ENCODE data around the gene PCDHGC3. TPM values are rescaled to one million over a fixed set of nuclear protein-coding genes. Genes with fewer than 3 reads are reported as not detected.

Gene PCDHGC3
- total RNA-seq (2021; ENCODE audit: unreplicated experiment) (1.2 TPM), Bru-seq, nascent RNA (percentile 30 among the genes with signal in this experiment), BruChase-seq, experiment 1, labeled RNA remaining after a 6-hour chase (percentile 33 among the genes with signal in this experiment), BruChase-seq, experiment 2, labeled RNA remaining after a 2-hour chase (percentile 40 among the genes with signal in this experiment)
- 1.9 and 2.7 TPM in 2 replicates for polyA plus RNA-seq (2012)
- long read RNA-seq: 0 reads

- ChIA-PET POLR2A (interaction anchor here (1.2 kb wide), 1 partner anchor 13 kb away, joined by 3 read pairs; the partner anchor contains the start of gene PCDHGC5), CTCF (no interaction called here), RAD21 (ENCODE audit: low non-redundant PET in 1 of 2, low total read pairs in 2 of 2, uncharacterized antibody in 2 of 2, unreplicated experiment in 2 of 2) (no interaction called here)
- Histone ChIP-seq H3K9me3 (ENCODE audit: control insufficient read depth in 1 of 2, insufficient read depth in 1 of 2, low read depth in 1 of 2, low read length in 2 of 2) (no peaks in the 10 kb centered on the region), H4K20me1 (ENCODE audit: insufficient read depth) (no peaks in the 10 kb centered on the region), H3K9me2 (ENCODE audit: insufficient read depth) (no peaks in the 10 kb centered on the region), H3K9ac (ENCODE audit: low read length) (no peak within 1 kb of the TSS), H2AFZ (ENCODE audit: low read depth, low read length, poor library complexity, severe bottlenecking) (no peak within 1 kb of the TSS), H3K27me3 (ENCODE audit: insufficient read depth, low read length) (no peaks in the 10 kb centered on the region), H3K4me3 (replicated peaks in 1 of 2; ENCODE audit: low read depth in 1 of 2, low read length in 2 of 2) (no peak within 1 kb of the TSS), H3K4me2 (ENCODE audit: low read length) (no peak within 1 kb of the TSS), H3K27ac (ENCODE audit: low read depth, low read length) (no peak within 1 kb of the TSS), H3K4me1 (ENCODE audit: control insufficient read depth in 1 of 2, insufficient read depth in 2 of 2, low read length in 2 of 2) (no peaks in the 10 kb centered on the region), H3K79me2 (ENCODE audit: insufficient read depth, low read length) (no peaks in the 10 kb centered on the region), H3K36me3 (ENCODE audit: control insufficient read depth in 1 of 2, insufficient read depth in 2 of 2, low read length in 2 of 2) (no peaks in the 10 kb centered on the region)
- intact Hi-C loops (cut with micrococcal nuclease): no loop called here
- TF ChIP-seq POLR2AphosphoS5 (IDR thresholded peaks at IDR 0.05; ENCODE audit: low read depth, low read length) (no peak), CBX3 (IDR thresholded peaks at IDR 0.05; ENCODE audit: low read depth) (no peak), MAX (IDR thresholded peaks at IDR 0.05) (no peak), JUND (IDR thresholded peaks at IDR 0.05) (no peak), FOSL1 (IDR thresholded peaks at IDR 0.05; ENCODE audit: low read depth) (no peak), SP1 (IDR thresholded peaks at IDR 0.05; ENCODE audit: low read depth) (no peak), ZFX (IDR thresholded peaks at IDR 0.05) (no peak), ELF1 (IDR thresholded peaks at IDR 0.05; ENCODE audit: borderline replicate concordance, low read depth) (no peak), TCF7L2 (IDR thresholded peaks at IDR 0.05; ENCODE audit: borderline replicate concordance, extremely low read depth, insufficient read depth, insufficient read length) (no peak), YY1 (IDR thresholded peaks at IDR 0.05; ENCODE audit: extremely low read depth, insufficient replicate concordance, low read depth, low read length) (no peak)
- TF ChIP-seq, protein P1, sequence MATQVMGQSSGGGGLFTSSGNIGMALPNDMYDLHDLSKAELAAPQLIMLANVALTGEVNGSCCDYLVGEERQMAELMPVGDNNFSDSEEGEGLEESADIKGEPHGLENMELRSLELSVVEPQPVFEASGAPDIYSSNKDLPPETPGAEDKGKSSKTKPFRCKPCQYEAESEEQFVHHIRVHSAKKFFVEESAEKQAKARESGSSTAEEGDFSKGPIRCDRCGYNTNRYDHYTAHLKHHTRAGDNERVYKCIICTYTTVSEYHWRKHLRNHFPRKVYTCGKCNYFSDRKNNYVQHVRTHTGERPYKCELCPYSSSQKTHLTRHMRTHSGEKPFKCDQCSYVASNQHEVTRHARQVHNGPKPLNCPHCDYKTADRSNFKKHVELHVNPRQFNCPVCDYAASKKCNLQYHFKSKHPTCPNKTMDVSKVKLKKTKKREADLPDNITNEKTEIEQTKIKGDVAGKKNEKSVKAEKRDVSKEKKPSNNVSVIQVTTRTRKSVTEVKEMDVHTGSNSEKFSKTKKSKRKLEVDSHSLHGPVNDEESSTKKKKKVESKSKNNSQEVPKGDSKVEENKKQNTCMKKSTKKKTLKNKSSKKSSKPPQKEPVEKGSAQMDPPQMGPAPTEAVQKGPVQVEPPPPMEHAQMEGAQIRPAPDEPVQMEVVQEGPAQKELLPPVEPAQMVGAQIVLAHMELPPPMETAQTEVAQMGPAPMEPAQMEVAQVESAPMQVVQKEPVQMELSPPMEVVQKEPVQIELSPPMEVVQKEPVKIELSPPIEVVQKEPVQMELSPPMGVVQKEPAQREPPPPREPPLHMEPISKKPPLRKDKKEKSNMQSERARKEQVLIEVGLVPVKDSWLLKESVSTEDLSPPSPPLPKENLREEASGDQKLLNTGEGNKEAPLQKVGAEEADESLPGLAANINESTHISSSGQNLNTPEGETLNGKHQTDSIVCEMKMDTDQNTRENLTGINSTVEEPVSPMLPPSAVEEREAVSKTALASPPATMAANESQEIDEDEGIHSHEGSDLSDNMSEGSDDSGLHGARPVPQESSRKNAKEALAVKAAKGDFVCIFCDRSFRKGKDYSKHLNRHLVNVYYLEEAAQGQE (IDR thresholded peaks at IDR 0.05; ENCODE audit: low read depth): no peak
- BruUV-seq (replicated peaks): no TSS peak
- ATAC-seq (no peak), DNase-seq (ENCODE audit: low read depth, low spot score) (no peak)
Measured at GRCh38 chr5:141475625-141476131, at the start of gene PCDHGC3. Gene PCDHGC3, plus strand, starts transcription at chr5:141475966. Its CDS starts 151 bp downstream, at chr5:141476117.
